HepG2 (cell line): ENCODE results near the gene CASKIN2. TPM values are rescaled to one million over a fixed set of nuclear protein-coding genes. Genes with fewer than 3 reads are reported as not detected.

Source experiments
- AGO2 ChIP-seq: fragments of 200-400 bp; formaldehyde crosslinking; optimal IDR thresholded peaks from 2 replicates; pipeline ENCODE3; 2017; ENCODE audit warnings: mild to moderate bottlenecking, low read depth, low read length, moderate library complexity
- CTCF ChIP-seq: sonication (generic); formaldehyde crosslinking; IDR thresholded peaks from 2 replicates; pipeline ENCODE4 v1.5.0; 2020; ENCODE audit warnings: mild to moderate bottlenecking, missing genetic modification reagents, moderate library complexity
- GRHL1 ChIP-seq: sonication (generic); formaldehyde crosslinking; conservative IDR thresholded peaks from 2 replicates; pipeline ENCODE4 v1.8.0; 2022; ENCODE audit warnings: missing genetic modification reagents
- HDAC1 ChIP-seq: sonication (generic); formaldehyde crosslinking; IDR thresholded peaks from 2 replicates; pipeline ENCODE4 v1.5.1; 2020; ENCODE audit warnings: mild to moderate bottlenecking, missing genetic modification reagents
- IKZF5 ChIP-seq: IDR thresholded peaks from 2 replicates; pipeline ENCODE4 v1.6.1; 2018; ENCODE audit warnings: missing genetic modification reagents, mild to moderate bottlenecking, missing compliant biosample characterization
- IRF1 ChIP-seq: sonication (generic); formaldehyde crosslinking; IDR thresholded peaks from 2 replicates; pipeline ENCODE4 v1.4.0; 2020; ENCODE audit warnings: low read depth, mild to moderate bottlenecking, missing genetic modification reagents
- RBM39 ChIP-seq: fragments of 200-400 bp; formaldehyde crosslinking; IDR thresholded peaks from one replicate; pipeline ENCODE4 v1.6.1; 2018; ENCODE audit warnings: antibody characterized with exemption, mild to moderate bottlenecking, low read depth, low read length; ENCODE audit not compliant: poor library complexity, severe bottlenecking
- SAP130 ChIP-seq: IDR thresholded peaks from 2 replicates; pipeline ENCODE4 v1.6.1; 2016; ENCODE audit warnings: low read depth
- SOX6 ChIP-seq, 2 experiments: fragments of 450-650 bp in 1 of 2; sonication (generic) in 1 of 2; formaldehyde crosslinking in 1 of 2; IDR thresholded peaks; 2 replicates each; pipeline versions ENCODE4 v1.4.0 to v1.6.1; 2017 to 2020; ENCODE audit warnings: antibody characterized with exemption in 1 of 2, mild to moderate bottlenecking in 1 of 2, missing genetic modification reagents in 1 of 2
- TBL1XR1 ChIP-seq: fragments of 150-350 bp; IDR thresholded peaks from 2 replicates; pipeline ENCODE4 v1.6.1; 2014; ENCODE audit warnings: borderline replicate concordance, low read length; ENCODE audit not compliant: partially characterized antibody
- UBTF ChIP-seq: sonication (generic); formaldehyde crosslinking; IDR thresholded peaks from 2 replicates; pipeline ENCODE4 v1.4.0; 2020; ENCODE audit warnings: mild to moderate bottlenecking, missing genetic modification reagents
- YY1 ChIP-seq: IDR thresholded peaks from 2 replicates; pipeline ENCODE4 v1.6.1; 2011; ENCODE audit warnings: low read length, low read depth, moderate library complexity, mild to moderate bottlenecking; ENCODE audit not compliant: insufficient read depth, insufficient replicate concordance
- ZFP36L1 ChIP-seq: sonication (generic); formaldehyde crosslinking; IDR thresholded peaks from 2 replicates; pipeline ENCODE4 v1.8.0; 2022; ENCODE audit warnings: mild to moderate bottlenecking, missing genetic modification reagents, moderate library complexity
- ZFYVE20 ChIP-seq: sonication (generic); formaldehyde crosslinking; IDR thresholded peaks from 2 replicates; pipeline ENCODE4 v1.8.0; 2023; ENCODE audit warnings: low read depth, mild to moderate bottlenecking, moderate library complexity, missing genetic modification reagents, borderline replicate concordance
- ZNF160 ChIP-seq: sonication (generic); formaldehyde crosslinking; IDR thresholded peaks from 2 replicates; pipeline ENCODE4 v1.8.0; 2022; ENCODE audit warnings: mild to moderate bottlenecking, inconsistent platforms, missing genetic modification reagents
- ZNF180 ChIP-seq: sonication (generic); formaldehyde crosslinking; IDR thresholded peaks from 2 replicates; pipeline ENCODE4 v1.4.0; 2020; ENCODE audit warnings: low read depth, missing genetic modification reagents, borderline replicate concordance
- ZNF235 ChIP-seq: sonication (generic); formaldehyde crosslinking; IDR thresholded peaks from 2 replicates; pipeline ENCODE4 v1.8.1; 2023; ENCODE audit warnings: mild to moderate bottlenecking, missing genetic modification reagents, borderline replicate concordance
- ZNF282 ChIP-seq: fragments of 450-650 bp; IDR thresholded peaks from 2 replicates; pipeline ENCODE4 v1.6.1; 2018; ENCODE audit not compliant: partially characterized antibody
- ZNF546 ChIP-seq: sonication (generic); formaldehyde crosslinking; conservative IDR thresholded peaks from 2 replicates; pipeline ENCODE4 v1.8.1; 2023; ENCODE audit warnings: mild to moderate bottlenecking, missing genetic modification reagents
- polyA plus RNA-seq, 8 experiments: library from polyadenylated mRNA; depleted of rRNA in 3 of 8; stranded (reverse) in 7 of 8; unstranded in 1 of 8; fragments of >200 nt; fragmentation: Illumina TruSeq in 4 of 8; extraction: Trizol in 4 of 8; gene quantifications; 2 replicates each; pipeline versions ENCODE4 v1.2.1 to v1.2.3, GENCODE V29; 2011 to 2016; ENCODE audit warnings: low read depth in 4 of 8, missing spikeins in 1 of 8, mixed read lengths in 1 of 8; ENCODE audit not compliant: insufficient read depth in 1 of 8
- total RNA-seq, 5 experiments: library from RNA; depleted of rRNA; stranded (reverse); fragments of >200 nt; fragmentation: Illumina TruSeq; extraction: Trizol; gene quantifications; 2 replicates each; pipeline ENCODE4 v1.2.3, GENCODE V29; 2016; ENCODE audit warnings: low read depth in 1 of 5

CASKIN2 gene
- total and polyA plus RNA-seq, 2 of the 13 experiments (the other 11 are each of a cell fraction or from before 2014, with no cell fraction given), result 5.2 to 7.8 TPM

GRCh38 chr17:75524970-75525805, 9.9 kb upstream of the CASKIN2 start, which contains the start of gene LLGL2 (continued):
- TF ChIP-seq HDAC1 (CRISPR knock-in tag), result peak; percentile 76
- peak; percentile 76; the same call in 1 of the 2 replicates for TF ChIP-seq IKZF5 (CRISPR knock-in tag)
- peak; percentile 96 for TF ChIP-seq AGO2
- TF ChIP-seq SOX6 (IDR thresholded peaks at IDR 0.05), result no peak
- TF ChIP-seq SOX6 (CRISPR knock-in tag; IDR thresholded peaks at IDR 0.05), result peak; percentile 70
- peak; percentile 65; the same call in 1 of the 2 replicates for TF ChIP-seq ZNF160 (CRISPR knock-in tag)
- TF ChIP-seq GRHL1, result no peak
- TF ChIP-seq ZNF235 (CRISPR knock-in tag), result no peak
- TF ChIP-seq ZNF180, result peak; percentile 41; the same call in 1 of the 2 replicates
- TF ChIP-seq TBL1XR1, result no peak
- TF ChIP-seq YY1, result peak; percentile 76
- TF ChIP-seq ZFYVE20, result no peak
- peak; percentile 47 for TF ChIP-seq RBM39
- 0 out of 2 replicates have a peak, but pooled peaks have one; percentile 39 for TF ChIP-seq IRF1 (CRISPR knock-in tag)
- TF ChIP-seq ZNF282, result no peak
- TF ChIP-seq ZFP36L1, result 0 out of 2 replicates have a peak, but pooled peaks have one; percentile 56
- no peak for TF ChIP-seq ZNF546 (CRISPR knock-in tag)
- TF ChIP-seq SAP130 (CRISPR knock-in tag), result peak; percentile 80
- peak; percentile 90 for TF ChIP-seq UBTF (CRISPR knock-in tag)
- TF ChIP-seq CTCF (CRISPR knock-in tag), result peak; percentile 88
